Hair follicular keratinocyte (primary cell): ENCODE data around the gene SLC10A6. TPM values are rescaled to one million over a fixed set of nuclear protein-coding genes. Genes with fewer than 3 reads are reported as not detected.

Experiments used
- total RNA-seq: library from RNA; depleted of rRNA; stranded (reverse); fragments of >200 nt; gene quantifications from 2 replicates; pipeline ENCODE4 v1.2.3, GENCODE V29; 2015

Gene SLC10A6, protein sequence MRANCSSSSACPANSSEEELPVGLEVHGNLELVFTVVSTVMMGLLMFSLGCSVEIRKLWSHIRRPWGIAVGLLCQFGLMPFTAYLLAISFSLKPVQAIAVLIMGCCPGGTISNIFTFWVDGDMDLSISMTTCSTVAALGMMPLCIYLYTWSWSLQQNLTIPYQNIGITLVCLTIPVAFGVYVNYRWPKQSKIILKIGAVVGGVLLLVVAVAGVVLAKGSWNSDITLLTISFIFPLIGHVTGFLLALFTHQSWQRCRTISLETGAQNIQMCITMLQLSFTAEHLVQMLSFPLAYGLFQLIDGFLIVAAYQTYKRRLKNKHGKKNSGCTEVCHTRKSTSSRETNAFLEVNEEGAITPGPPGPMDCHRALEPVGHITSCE
- 4.8 and 5.0 TPM in 2 replicates for total RNA-seq

DNA sequence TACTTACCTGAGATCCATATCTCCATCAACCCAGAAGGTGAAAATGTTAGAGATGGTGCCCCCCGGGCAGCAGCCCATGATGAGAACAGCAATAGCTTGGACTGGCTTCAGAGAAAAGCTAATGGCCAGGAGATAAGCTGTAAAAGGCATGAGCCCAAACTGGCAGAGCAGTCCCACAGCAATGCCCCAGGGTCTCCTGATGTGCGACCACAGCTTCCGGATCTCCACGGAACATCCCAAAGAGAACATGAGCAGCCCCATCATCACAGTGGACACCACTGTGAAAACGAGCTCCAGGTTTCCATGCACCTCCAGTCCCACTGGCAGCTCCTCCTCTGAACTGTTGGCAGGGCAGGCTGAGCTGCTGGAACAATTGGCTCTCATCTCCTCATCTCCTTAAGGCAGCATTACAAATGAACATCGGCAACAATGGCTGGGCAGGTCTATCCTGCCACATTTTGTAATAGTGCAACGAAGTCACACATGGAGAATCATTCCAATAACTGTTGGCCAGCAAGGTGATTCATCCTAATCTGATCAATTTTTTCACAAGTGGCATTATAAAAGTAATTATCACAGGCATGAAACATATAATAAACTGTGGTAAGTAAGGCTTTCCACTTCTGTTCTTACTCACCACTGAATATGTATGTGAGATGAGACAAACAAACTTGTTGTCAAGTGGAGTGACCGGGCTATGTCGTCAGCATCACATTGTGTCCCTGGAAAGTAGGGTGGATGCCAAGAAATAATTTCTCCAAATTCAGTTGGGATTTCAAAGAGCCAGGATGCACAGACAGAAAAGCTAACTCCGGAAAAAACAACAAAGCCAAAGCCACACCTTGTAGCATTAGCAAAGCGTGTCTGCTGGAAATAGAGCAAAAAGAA lies at the start of gene SLC10A6:
SLC10A6 (minus strand) TSS at position 653 of the 888 bp plus-strand sequence; CDS start at position 384, 269 bp downstream.

DNA sequence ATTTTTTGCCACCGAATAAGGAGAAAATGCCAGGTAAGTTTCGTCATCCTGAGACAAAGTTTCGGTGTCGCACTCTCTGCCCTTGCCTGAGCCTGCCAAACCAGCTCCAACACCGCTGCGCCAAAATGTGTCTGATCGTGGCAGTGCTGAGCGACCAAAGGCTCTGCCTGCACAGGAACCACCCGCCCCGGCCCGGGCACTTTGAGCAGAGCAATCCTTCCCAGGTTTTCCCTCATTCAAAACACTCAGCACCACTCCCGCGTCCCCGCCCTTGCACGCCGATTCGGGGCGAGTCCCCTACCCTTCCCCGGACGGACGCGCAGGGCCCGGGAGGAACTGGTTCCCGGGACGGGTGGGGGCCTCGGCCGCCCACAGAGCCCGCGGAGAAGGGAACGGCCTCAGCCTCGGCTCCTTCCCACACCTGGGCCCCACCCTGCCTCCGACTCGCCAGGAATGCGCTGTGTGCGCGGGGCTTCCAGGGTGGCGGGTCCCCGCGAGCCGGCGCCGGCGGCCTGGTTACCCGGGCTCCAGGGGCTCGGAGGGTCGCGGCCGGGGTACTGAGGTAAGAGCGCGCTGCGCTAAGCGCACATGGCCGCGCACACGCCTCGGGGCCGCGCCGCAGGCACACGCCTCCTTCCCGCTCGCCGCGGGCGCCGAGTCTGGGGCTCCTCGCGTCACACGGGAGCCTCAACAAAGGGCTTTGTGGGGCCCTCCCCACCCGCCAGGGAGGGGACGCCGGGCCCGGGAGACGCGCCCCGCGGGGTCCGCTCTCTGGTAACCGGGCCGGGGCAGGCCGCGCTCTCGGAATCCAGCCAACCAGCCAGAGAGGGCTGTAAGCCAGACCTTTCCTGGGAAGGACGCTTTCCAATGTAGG lies 42.8 kb upstream of the SLC10A6 start, which contains the start of gene C4orf36:
C4orf36 (minus strand) TSS at position 661 of the 874 bp plus-strand sequence. CDS start 902 bp downstream, outside the sequence.

Other genes starting within 250 kb of the SLC10A6 start
- gene C4orf36, start 43.0 kb upstream of the SLC10A6 start, total RNA-seq = 5.5 and 6.0 TPM in 2 replicates
- gene AFF1, start 85.6 kb upstream of the SLC10A6 start, total RNA-seq = 6.4 and 11.6 TPM in 2 replicates